Measurements from ENCODE around the gene ZNF101. TPM values are rescaled to one million over a fixed set of nuclear protein-coding genes. Genes with fewer than 3 reads are reported as not detected.

Gene ZNF101
- total and polyA plus RNA-seq, 4 donors = 2.0 to 13.3 (median 8.9) TPM

- ATAC-seq (ENCODE audit: low FRiP score) = no peak
- 94 to 98% methylated on average over 22 of the region's 22 CpGs for WGBS, 2 donors
- peaks cover 5 to 25% of the 10 kb centered on the region in 2 donors for H3K36me3 ChIP-seq (ENCODE audit: control insufficient read depth in 1 of 2, insufficient read depth in 2 of 2, low read length in 1 of 2)
Observed at GRCh38 chr19:19655051-19655594, 13.5 kb upstream of the ZNF101 start.

DNA sequence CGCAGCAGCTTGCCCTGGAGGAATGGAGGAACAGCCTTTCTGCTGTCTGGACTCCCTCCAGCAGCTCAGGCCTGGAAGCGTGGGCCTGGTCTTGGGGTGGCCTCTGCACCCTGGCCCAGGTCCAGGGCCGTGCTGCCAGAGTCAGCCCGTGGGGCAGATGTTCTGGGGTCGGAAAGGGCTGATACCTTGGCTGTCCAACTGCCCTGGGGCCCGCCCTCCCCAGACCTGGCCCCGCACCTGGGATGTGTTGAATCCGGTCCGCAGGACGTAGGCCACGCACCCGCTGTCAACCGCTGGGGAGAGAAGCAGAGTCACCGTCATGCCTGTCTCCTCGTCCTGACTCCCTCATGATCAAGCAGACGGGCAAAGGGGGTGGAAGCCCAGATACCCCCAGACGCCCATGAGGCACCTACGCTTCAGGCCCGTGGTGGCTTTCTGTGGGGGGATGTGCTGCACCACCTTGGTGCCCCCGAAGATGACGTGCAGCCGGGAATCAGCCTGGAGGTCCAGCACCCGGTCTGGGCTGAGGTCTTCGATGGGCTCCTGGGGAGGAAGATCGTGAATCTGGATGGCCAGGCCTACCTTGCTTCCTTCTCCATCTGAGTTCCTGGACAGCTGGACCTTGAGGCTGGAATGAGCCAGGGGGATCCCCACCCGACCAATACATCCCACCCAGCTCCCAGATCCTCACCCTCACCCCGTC, 12.8 kb upstream of the ZNF101 start:
- Histone ChIP-seq H3K27ac (ENCODE audit: low read depth in 1 of 2, low read length in 2 of 2) (no peak overlapping the region), H3K9me3 (ENCODE audit: control insufficient read depth, low read length) (no peaks in the 10 kb centered on the region), H3K4me3 (ENCODE audit: low read length in 2 of 2) (no peak overlapping the region), H3K36me3 (ENCODE audit: control insufficient read depth in 1 of 2, insufficient read depth in 2 of 2, low read length in 1 of 2) (peaks cover 5 to 25% of the 10 kb centered on the region in 2 donors), H3K4me1 (ENCODE audit: control insufficient read depth in 1 of 2, insufficient read depth in 2 of 2, low read length in 2 of 2) (no peaks in the 10 kb centered on the region), H3K27me3 (ENCODE audit: control insufficient read depth in 1 of 2, insufficient read depth in 2 of 2, low read length in 1 of 2) (no peaks in the 10 kb centered on the region)
- intact Hi-C loops (cut with DNase I) = no loop called here
- ATAC-seq (ENCODE audit: low FRiP score) (no peak), DNase-seq (peak in 1 of 2 donors; percentile 42)
- 89 to 92% methylated on average over 27 of the region's 27 CpGs for WGBS, 2 donors

More at GRCh38 chr19:19655051-19655594, 13.5 kb upstream of the ZNF101 start:
- Histone ChIP-seq H3K9me3 (ENCODE audit: control insufficient read depth, low read length) (no peaks in the 10 kb centered on the region), H3K27ac (ENCODE audit: low read depth in 1 of 2, low read length in 2 of 2) (no peak overlapping the region), H3K4me1 (ENCODE audit: control insufficient read depth in 1 of 2, insufficient read depth in 2 of 2, low read length in 2 of 2) (no peaks in the 10 kb centered on the region), H3K4me3 (ENCODE audit: low read length in 2 of 2) (no peak overlapping the region), H3K27me3 (ENCODE audit: control insufficient read depth in 1 of 2, insufficient read depth in 2 of 2, low read length in 1 of 2) (no peaks in the 10 kb centered on the region)
- intact Hi-C loops (cut with DNase I) = no loop called here
- DNase-seq = peak in 1 of 2 donors; percentile 47

- ATAC-seq (ENCODE audit: low FRiP score) = no peak
- intact Hi-C loops (cut with DNase I) = no loop called here
- Histone ChIP-seq H3K9me3 (ENCODE audit: control insufficient read depth, low read length) (no peaks in the 10 kb centered on the region), H3K4me1 (ENCODE audit: control insufficient read depth in 1 of 2, insufficient read depth in 2 of 2, low read length in 2 of 2) (no peaks in the 10 kb centered on the region), H3K27ac (ENCODE audit: low read depth in 1 of 2, low read length in 2 of 2) (no peak overlapping the region), H3K36me3 (ENCODE audit: control insufficient read depth in 1 of 2, insufficient read depth in 2 of 2, low read length in 1 of 2) (peaks cover 5 to 21% of the 10 kb centered on the region in 2 donors), H3K4me3 (ENCODE audit: low read length in 2 of 2) (no peak overlapping the region), H3K27me3 (ENCODE audit: control insufficient read depth in 1 of 2, insufficient read depth in 2 of 2, low read length in 1 of 2) (no peaks in the 10 kb centered on the region)
- 95% methylated on average over 33 of the region's 33 CpGs for WGBS, 2 donors
- DNase-seq = no peak
Observed at GRCh38 chr19:19656451-19657396, 11.9 kb upstream of the ZNF101 start.

GRCh38 chr19:19657397-19657783, 11.2 kb upstream of the ZNF101 start:
- intact Hi-C loops (cut with DNase I) = no loop called here
- no peak for ATAC-seq (ENCODE audit: low FRiP score)

DNA sequence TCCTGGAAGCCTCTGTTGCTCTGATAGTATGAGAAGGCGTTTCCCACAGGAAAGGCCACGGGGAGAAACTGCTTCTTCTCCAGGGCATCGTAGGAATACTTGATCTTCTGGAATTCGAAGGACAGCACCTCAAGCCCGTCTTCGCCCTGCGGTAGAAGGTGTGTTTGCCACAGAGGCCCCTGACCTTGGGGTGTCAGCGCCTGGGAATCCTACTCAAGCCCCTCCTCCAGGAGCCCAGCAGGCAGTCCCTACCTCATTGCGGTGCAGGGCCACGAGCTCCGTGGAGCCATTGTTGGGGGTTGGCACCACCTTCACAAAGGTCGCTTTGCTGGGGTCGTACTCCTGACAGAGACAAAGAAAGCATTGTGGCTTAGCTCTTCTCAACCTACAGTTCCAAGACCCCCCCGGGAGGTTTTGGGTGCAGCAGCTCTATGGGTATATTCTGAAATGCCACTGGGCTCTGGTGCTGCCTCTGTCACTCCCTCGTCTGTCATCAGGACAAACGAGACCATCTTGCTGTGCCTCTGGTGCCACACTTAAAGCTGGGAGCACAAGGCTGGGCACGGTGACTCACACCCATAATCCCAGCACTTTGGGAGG, 8.9 kb upstream of the ZNF101 start:
- no peak for DNase-seq
- Histone ChIP-seq H3K27me3 (ENCODE audit: control insufficient read depth in 1 of 2, insufficient read depth in 2 of 2, low read length in 1 of 2) (no peaks in the 10 kb centered on the region), H3K4me3 (ENCODE audit: low read length in 2 of 2) (no peak overlapping the region), H3K27ac (ENCODE audit: low read depth in 1 of 2, low read length in 2 of 2) (no peak overlapping the region), H3K36me3 (ENCODE audit: control insufficient read depth in 1 of 2, insufficient read depth in 2 of 2, low read length in 1 of 2) (peaks cover 5 to 7% of the 10 kb centered on the region in 2 donors), H3K9me3 (ENCODE audit: control insufficient read depth, low read length) (no peaks in the 10 kb centered on the region), H3K4me1 (ENCODE audit: control insufficient read depth in 1 of 2, insufficient read depth in 2 of 2, low read length in 2 of 2) (peaks cover 0 to 1% of the 10 kb centered on the region in 2 donors)
- ATAC-seq (ENCODE audit: low FRiP score) = no peak
- WGBS, 2 donors = 87 to 88% methylated on average over 17 of the region's 17 CpGs
- intact Hi-C loops (cut with DNase I) = loop anchor here in 1 of 2 donors (5.0 to 10.0 kb wide), 2 partner anchors 118 to 165 kb away; partner anchors contain the start of gene ZNF506

More at GRCh38 chr19:19657397-19657783, 11.2 kb upstream of the ZNF101 start:
- H3K4me3 ChIP-seq (ENCODE audit: low read length in 2 of 2) = no peak overlapping the region
- H3K36me3 ChIP-seq (ENCODE audit: control insufficient read depth in 1 of 2, insufficient read depth in 2 of 2, low read length in 1 of 2) = peaks cover 5 to 21% of the 10 kb centered on the region in 2 donors
- DNase-seq = no peak
- H3K27ac ChIP-seq (ENCODE audit: low read depth in 1 of 2, low read length in 2 of 2) = no peak overlapping the region
- H3K27me3 ChIP-seq (ENCODE audit: control insufficient read depth in 1 of 2, insufficient read depth in 2 of 2, low read length in 1 of 2) = no peaks in the 10 kb centered on the region
- H3K4me1 ChIP-seq (ENCODE audit: control insufficient read depth in 1 of 2, insufficient read depth in 2 of 2, low read length in 2 of 2) = no peaks in the 10 kb centered on the region
- H3K9me3 ChIP-seq (ENCODE audit: control insufficient read depth, low read length) = no peaks in the 10 kb centered on the region
- WGBS, 2 donors = 71 to 72% methylated on average over 10 of the region's 10 CpGs

GRCh38 chr19:19661141-19661674, 7.4 kb upstream of the ZNF101 start:
- 80 to 85% methylated on average over 10 of the region's 10 CpGs for WGBS, 2 donors
- Histone ChIP-seq H3K4me3 (ENCODE audit: low read length in 2 of 2) (no peak overlapping the region), H3K27me3 (ENCODE audit: control insufficient read depth in 1 of 2, insufficient read depth in 2 of 2, low read length in 1 of 2) (no peaks in the 10 kb centered on the region), H3K4me1 (ENCODE audit: control insufficient read depth in 1 of 2, insufficient read depth in 2 of 2, low read length in 2 of 2) (peaks cover 0 to 1% of the 10 kb centered on the region in 2 donors), H3K9me3 (ENCODE audit: control insufficient read depth, low read length) (no peaks in the 10 kb centered on the region), H3K27ac (ENCODE audit: low read depth in 1 of 2, low read length in 2 of 2) (no peak overlapping the region), H3K36me3 (ENCODE audit: control insufficient read depth in 1 of 2, insufficient read depth in 2 of 2, low read length in 1 of 2) (peaks cover 2 to 5% of the 10 kb centered on the region in 2 donors)
- DNase-seq (no peak), ATAC-seq (ENCODE audit: low FRiP score) (no peak)
- intact Hi-C loops (cut with DNase I) = loop anchor here in 1 of 2 donors (5.0 to 10.0 kb wide), 2 partner anchors 116 to 164 kb away; partner anchors contain the start of gene ZNF506

DNA sequence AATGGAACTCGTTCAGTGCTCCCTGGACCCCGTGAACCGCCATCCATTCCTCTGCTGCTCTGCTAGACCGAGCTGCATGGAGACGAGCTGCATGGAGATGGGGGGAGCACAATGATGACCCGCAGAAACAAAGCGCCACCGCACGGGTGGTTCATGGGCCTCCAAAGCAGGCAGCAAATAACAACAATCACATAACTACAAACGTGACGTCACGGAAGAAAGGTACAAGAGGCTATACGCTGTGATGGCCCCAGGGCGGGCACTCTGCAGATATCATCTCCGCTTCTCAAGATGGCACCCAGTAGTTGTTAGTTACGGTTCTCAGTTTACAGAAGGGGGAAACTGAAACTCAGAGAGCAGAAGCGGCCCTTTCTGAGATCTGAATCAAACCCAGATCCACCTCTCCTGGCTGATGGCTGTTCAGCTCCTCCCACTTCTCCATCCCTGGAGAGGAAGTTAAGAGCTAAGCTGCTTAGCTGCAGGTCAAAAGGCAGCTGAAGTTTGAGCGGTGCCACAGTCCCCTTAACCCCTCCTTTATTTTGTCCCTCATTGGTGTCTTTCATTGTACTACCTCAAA, 6.9 kb upstream of the ZNF101 start:
- DNase-seq = no peak
- no peak for ATAC-seq (ENCODE audit: low FRiP score)
- peaks cover 2 to 5% of the 10 kb centered on the region in 2 donors for H3K36me3 ChIP-seq (ENCODE audit: control insufficient read depth in 1 of 2, insufficient read depth in 2 of 2, low read length in 1 of 2)
- no peak overlapping the region for H3K27ac ChIP-seq (ENCODE audit: low read depth in 1 of 2, low read length in 2 of 2)
- no peaks in the 10 kb centered on the region for H3K9me3 ChIP-seq (ENCODE audit: control insufficient read depth, low read length)
- peaks cover 0 to 1% of the 10 kb centered on the region in 2 donors for H3K4me1 ChIP-seq (ENCODE audit: control insufficient read depth in 1 of 2, insufficient read depth in 2 of 2, low read length in 2 of 2)
- H3K4me3 ChIP-seq (ENCODE audit: low read length in 2 of 2) = no peak overlapping the region
- intact Hi-C loops (cut with DNase I) = loop anchor here in 1 of 2 donors (5.0 to 10.0 kb wide), 2 partner anchors 116 to 163 kb away; partner anchors contain the start of gene ZNF506
- H3K27me3 ChIP-seq (ENCODE audit: control insufficient read depth in 1 of 2, insufficient read depth in 2 of 2, low read length in 1 of 2) = no peaks in the 10 kb centered on the region
- 78 to 79% methylated on average over 18 of the region's 18 CpGs for WGBS, 2 donors
